ENCODE measurements around the gene FLAD1.
"Not testable (repeated sequence)": the region's sequence is repeated elsewhere in the genome, so short reads cannot be mapped to it uniquely, and the experiment has no call there.

The FLAD1 gene

DNA sequence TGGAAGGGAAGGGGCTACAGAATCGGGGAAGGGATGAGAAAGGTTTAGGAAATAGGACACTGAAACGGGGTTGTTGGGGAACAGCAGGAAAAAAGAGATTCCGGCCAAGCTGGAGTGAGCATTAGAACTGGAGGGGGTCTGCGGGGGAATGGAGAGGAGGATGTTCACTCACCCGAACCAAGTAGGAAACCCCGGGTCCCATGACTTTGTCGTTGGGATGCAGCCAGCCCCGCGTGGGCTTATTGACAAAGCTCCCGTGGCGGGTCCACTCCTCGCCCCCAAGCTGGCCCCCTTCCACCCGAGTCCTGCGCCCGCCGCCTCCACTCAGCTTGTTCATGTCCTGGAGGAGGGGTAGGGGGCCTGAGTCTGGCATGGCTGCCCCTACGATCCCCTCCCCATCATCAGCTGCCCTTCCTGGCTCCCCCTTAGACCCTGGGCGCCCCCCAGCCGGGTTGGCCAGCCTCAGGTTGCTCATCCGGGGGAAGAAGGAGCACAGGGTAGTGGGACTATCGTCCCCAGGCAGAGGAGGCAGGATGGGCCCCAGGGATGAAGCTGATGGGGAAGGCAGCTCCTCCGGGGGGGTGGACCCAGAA lies 13.2 kb upstream of the FLAD1 start:
- no peak for DNase-seq (ENCODE audit: low read depth)

DNA sequence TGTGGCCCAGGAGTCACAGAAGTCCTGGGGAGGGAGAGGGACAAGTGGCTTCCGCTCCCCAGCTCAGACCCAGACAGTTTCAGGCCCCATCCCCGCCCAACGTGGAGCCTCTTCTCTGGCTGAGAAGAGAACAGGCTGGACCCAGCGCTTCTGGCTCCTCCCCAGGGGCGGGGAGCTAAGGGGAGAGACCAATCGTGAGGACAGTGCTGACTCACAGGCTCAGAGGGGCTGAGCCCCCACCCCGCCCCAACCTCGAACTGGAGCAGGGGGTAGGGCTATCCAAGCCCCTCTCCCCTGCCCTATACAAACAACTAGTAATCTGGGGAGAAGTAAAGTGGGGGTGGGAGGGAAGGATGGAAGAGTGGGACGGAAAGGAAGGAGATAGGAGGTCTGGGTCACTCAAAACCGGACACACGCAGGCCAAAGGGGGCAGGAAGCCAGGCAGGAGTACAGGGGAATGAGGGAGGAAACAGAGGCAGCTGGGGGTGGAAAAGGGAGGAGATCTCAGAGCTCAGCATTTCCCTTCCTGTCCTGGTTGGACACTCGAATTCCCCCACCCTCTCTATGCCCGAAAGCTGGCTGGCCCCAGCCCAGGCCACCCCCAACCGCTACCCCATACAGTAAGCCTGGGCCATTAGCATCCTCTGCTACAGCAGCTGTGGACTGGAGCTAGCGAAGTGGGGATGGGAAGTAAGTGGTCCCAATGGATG lies 12.4 kb upstream of the FLAD1 start, which contains the start of gene SHC1:
SHC1 (minus strand) TSS at position 117 of the 710 bp plus-strand sequence. CDS start 221 bp downstream, outside the sequence.
- peak; percentile 49 for DNase-seq (ENCODE audit: low read depth)

DNA sequence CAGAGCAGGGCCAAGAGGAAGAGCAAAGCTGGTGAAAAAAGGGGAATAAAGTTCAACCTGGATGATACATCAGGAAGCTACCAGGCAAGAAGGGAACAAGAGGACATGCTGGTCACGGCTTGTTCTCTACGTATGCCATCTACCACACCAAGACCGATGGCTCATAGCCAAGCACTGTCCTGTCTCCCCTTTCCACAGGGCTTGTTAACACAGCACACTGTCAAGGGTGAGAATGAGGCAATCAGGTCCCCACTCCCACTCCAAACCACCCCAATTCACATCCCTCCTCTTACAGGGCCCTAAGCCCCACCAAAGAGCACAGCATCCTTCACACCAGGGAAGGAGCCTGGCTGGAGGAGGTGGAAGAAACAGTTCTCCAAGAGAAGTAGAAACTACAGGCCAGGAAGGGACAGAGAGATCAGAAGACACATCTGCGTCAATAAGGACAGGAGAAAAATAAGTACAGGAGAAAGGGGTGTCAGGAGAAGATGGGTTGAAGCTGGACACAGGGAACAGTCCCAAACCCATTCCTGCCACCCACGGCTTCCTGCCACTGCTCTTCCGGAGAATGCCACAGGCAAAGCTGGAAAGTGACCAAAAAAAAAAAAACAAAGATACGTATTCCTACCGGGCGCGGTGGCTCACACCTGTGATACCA lies 11.7 kb upstream of the FLAD1 start:
- DNase-seq (ENCODE audit: low read depth), result no peak

DNA sequence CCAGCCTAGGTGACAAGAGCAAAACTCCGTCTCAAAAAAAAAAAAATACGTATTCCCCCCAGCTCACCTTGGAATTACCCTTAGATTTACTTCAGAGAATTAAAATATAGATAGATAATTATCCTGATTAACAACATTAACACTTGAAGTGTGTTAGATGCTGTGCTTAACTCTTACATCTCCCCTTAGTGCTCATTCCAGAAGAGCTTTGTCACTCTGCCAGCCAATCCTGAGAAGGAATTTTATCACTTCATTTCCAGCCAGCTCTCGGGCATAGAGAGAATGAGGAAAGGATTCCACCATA lies 11.0 kb upstream of the FLAD1 start:
- no peak for DNase-seq (ENCODE audit: low read depth)

DNA sequence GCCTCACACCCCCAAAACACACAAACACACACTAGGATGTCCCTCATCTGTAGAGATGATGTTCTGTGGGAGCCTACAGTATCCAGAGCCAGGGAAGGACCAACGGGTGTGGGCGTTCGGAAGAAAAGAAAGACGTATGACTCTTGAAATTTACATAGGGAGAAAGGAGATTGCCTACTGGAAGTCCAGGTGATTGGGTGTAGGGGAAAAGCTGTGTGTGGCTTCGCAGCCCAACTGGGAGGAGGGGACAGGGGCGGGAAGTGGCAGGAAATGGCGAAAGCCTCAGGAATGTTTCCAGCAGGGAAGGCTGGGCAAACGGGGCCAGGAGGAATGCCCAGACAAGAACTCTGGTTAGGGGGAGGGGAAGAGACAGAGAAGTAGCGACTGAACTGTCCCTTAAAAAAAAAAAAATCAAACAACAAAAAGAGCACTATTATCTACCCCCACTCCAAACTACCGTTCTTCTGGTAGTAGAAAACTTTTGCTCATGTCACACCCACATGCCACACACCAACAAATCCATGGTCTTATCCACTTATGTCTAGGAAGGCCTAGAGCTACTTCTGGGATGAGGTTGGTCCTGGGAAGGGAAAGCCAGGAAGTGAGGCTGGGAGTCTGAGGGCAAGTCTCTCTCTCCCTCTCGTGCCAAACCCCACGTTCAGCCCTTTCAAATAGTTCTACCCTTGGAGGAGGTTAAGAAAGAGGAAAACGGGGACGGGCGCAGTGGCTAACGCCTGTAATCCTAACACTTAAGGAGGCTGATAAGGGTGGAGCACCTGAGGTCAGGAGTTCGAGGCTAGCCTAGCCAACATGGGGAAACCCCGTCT lies 10.4 kb upstream of the FLAD1 start:
- DNase-seq (ENCODE audit: low read depth), result no peak

DNA sequence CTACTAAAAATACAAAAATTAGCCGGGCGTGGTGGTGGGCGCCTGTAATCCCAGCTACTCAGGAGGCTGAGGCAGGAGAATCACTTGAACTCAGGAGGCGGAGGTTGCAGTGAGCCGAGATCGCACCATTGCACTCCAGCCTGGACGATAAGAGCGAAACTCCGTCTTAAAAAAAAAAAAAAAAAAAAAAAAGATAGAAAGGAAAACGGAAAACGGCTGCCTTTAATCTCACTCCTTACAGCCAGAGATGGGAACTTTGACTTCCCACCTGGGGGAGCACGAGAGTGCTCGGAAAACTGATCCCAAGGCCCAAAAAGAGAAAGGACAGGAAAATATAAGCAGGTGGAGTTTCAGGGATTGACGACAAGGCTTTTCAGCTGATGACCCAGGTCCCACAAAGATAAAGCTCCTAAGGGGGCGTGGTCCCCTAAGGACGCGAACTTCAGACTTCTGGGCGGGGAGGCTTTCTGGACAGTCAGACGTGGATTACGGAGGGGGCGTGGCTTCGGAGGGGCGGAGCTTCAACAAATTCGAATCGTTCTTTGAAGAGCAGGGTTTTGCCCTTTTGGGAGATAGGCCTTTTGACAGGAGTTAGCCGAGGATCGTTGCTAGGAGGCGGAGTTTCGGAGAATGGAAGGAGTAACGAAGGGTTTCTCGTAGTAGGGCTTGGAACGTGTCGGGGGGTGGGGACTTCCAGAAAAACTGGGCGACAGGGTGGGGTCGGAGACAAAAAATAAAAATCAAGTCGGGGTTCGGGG lies 9.6 kb upstream of the FLAD1 start:
- peak; percentile 90 for DNase-seq (ENCODE audit: low read depth)

DNA sequence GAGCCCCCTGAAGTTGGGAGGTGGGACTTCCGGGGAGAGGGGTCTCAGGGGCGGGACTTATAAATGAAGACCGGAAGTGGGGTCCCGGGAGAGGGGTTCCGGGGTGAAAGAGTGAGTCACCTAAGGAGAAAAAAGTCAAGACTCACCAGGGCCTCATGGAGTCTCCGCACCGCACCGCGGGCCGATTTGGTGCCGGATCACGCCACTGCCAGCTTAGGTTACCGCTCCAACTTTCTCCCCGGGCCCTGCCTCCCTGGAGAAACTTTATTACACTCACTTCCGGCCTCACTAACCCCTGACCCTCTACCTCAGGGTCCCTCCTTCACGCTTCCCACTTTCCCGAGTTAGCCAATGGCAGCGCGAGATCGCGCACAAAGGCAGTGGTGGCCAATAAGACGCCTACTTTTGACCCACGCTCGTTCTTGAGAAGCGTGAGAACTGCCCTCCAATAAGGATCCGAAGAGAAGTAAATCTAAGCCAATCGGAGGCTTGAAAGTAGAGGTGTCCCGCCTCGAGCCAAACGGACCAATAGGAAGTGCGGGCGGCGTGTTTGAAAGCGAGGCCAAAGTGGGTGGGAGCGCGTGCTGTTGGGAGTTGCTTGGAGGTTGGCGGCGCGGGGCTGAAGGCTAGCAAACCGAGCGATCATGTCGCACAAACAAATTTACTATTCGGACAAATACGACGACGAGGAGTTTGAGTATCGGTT lies 8.9 kb upstream of the FLAD1 start, which contains the start of gene CKS1B:
CKS1B (plus strand) TSS at position 580 of the 706 bp plus-strand sequence; CDS start at position 645, 65 bp downstream.
- DNase-seq (ENCODE audit: low read depth), result peak; percentile 91

DNA sequence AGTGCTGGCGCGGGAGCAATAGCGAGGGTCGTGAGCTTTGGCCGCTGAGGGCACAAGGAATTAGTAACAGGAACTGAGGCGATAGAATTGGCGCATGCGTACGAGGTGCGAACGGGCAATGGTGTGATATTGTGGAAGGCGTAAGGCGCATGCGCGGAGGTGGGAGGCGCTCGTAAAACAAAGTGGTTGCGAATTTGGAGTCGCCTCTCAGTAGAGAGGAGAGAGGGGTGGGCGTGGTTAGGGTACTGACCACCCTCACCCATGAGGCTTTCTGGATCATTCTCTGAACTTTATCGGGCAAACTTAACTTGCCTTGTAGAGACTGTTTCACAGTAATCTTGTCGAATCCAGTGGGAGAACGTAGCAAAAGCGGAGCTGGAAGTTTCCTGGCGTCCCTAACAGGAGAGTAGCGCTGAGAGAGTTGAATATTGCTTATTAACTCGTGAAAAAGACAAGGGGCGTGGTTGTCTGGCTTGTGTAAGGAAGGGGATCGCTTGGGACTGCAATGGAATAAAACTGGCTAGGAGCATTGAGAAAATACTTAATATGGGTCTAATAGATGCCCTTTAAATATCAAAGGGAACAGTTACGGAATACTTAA lies 8.2 kb upstream of the FLAD1 start:
- peak; percentile 87 for DNase-seq (ENCODE audit: low read depth)

DNA sequence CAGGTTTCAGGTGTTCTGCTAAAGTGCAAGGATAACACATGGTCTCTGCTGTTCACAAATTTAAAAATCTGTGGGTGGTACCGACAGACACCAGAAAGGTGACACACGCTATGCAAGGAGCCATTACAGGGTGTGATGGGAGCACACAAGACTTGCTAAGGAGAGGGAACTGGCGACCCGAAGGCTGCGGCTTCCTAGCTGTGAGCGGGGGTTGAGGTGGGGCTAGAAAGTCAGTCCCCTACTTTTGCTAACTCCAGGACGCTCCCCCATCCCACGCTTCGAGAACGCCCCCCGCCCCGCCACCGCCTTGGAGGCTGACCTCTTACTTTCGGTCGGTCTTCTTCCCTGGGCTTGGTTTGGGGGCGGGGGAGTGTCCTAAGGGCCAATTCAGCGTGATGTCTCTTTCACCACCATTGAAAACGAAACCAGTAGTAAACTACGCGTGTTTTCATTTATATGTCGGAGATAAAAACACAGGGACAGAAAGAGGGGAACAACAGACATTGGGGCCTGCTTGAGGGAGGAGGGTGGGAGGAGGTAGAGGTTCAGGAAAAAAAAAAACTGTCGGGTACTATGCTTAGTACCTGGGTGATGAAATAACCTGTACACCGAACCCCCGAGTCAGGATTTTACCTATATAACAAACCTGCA lies 7.6 kb upstream of the FLAD1 start:
- DNase-seq (ENCODE audit: low read depth), result peak; percentile 60

DNA sequence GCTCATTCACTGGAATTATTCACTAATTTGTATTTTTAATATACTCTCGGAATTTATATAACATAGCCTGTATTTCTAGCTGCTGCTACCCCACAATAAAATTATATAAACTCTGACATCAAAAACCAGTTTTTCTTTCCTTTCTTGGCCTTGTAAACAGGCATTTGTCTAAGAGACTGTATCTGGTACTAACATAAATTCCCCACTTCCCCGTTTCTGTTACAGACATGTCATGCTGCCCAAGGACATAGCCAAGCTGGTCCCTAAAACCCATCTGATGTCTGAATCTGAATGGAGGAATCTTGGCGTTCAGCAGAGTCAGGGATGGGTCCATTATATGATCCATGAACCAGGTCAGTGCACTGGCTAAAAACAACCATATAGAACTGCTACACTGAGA lies 5.4 kb upstream of the FLAD1 start:
- not testable (repeated sequence) for DNase-seq (ENCODE audit: low read depth)

DNA sequence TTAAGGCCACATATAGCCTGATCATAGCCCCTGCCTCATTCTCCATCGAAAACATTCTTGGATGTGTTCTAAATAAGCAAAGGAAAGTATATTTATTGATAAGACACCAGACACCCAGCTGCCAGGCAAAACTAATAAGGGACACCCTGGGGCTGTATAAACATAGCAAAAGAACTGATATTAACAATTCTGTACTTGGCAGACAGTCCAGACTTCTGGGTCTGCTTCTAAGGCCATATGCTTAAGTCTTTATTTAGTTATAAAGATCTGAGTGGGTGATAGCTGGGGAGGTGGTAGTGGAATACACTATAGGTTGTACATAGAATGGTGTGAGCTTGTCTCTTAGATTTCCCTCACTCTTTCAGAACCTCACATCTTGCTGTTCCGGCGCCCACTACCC lies 4.8 kb upstream of the FLAD1 start:
- DNase-seq (ENCODE audit: low read depth), result no peak

DNA sequence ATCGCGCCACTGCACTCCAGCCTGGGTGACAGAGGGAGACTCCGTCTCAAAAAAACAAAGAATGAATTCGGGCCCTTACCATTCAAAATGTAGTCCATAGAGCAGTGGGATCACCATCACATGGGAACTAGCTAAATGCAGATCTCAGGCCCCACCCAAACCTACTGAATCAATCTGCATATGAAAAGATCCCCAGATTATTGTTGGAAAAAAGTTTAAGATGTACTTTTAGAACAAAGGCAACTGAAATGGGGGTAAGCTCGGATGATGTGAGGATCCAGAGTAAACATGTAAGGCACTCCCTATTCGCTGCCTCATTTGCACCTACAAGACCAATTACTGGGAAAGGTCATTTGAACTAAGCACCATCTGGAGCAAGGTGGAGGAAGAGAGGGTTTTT lies 803 bp upstream of the FLAD1 start:
- DNase-seq (ENCODE audit: low read depth), result no peak

DNA sequence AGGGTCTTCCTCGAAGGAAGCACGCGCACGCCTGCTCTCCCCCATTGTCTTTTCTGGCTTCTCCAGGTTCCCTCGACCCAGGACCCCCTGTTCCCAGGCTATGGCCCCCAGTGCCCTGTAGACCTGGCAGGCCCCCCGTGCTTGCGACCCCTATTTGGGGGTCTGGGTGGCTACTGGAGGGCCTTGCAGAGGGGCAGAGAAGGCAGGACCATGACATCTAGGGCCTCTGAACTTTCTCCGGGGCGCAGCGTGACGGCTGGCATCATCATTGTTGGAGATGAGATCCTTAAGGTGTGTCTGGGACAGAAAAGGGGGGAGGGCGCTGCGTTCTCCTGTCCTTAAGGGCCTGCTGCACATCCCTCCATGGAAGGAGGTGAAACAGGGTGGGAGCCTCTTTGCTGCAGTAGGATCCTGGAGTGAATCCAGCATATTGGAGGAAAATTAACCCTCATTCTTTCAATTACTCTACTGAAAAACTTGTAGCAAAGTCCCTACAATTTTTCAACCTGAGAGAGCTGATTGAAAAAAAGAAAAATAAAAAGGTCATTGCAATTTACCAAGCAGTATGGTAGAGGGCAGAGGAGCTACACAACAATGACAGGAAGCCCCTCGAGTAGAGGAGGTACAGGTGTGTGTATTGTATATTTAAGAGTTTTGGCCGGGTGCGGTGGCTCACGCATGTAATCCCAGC lies 777 bp downstream of the FLAD1 start:
- no peak for DNase-seq (ENCODE audit: low read depth)

DNA sequence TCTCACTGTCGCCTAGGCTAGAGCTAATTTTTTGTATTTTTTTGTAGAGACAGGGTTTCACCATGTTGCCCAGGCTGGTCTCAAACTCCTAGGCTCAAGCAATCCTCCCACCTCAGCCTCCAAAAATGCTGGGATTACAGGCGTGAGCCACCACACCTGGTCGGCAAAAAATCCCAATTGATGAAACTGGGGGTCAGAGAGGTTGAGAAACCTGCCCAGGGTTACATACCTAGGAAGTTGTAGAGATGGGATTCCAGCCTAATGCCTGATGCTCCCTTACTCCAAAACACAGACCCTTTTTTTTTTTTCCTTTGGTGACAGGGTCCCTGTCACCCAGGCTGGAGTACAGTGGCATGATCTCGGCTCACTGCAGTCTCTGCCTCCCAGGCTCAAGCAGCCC lies 3.6 kb downstream of the FLAD1 start:
- DNase-seq (ENCODE audit: low read depth), result not testable (repeated sequence)

DNA sequence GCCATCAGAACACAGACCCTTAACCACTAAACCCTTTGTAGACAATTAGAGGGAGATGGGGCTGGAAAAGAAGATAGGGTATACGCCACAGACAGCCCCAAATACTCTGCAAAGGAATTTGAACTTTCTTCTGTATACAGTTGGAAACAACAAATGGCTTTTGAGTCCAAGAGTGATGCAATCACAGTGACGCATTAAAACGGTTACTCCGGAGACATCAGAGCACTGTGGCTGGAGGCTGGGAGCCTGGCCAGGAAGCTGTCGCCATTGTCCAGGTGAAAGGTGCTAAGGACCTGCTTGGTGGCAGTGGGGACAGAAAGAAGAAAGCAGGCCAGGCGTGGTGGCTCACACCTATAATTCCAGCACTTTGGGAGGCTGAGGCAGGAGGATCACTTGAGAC lies 4.2 kb downstream of the FLAD1 start:
- DNase-seq (ENCODE audit: low read depth), result no peak

DNA sequence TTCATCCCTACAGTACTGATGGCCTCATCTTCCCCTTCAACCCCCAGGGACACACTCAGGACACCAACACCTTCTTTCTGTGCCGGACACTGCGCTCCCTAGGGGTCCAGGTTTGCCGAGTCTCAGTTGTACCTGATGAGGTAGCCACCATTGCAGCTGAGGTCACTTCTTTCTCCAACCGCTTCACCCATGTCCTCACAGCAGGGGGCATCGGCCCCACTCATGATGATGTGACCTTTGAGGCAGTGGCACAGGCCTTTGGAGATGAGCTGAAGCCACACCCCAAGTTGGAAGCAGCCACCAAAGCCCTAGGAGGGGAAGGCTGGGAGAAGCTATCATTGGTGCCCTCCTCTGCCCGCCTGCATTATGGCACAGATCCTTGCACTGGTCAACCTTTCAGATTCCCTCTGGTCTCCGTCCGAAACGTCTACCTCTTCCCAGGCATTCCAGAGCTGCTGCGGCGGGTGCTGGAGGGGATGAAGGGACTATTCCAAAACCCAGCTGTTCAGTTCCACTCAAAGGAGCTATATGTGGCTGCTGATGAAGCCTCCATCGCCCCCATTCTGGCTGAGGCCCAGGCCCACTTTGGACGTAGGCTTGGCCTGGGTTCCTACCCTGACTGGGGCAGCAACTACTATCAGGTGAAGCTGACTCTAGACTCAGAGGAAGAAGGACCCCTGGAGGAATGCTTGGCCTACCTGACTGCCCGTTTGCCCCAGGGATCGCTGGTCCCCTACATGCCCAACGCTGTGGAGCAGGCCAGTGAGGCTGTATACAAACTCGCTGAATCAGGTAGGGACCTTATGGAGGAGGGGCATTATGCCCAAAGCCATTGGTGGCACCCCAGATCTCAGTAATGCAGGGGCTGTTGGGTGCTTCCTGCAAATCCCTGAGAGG lies 5.2 kb downstream of the FLAD1 start:
- no peak for DNase-seq (ENCODE audit: low read depth)

DNA sequence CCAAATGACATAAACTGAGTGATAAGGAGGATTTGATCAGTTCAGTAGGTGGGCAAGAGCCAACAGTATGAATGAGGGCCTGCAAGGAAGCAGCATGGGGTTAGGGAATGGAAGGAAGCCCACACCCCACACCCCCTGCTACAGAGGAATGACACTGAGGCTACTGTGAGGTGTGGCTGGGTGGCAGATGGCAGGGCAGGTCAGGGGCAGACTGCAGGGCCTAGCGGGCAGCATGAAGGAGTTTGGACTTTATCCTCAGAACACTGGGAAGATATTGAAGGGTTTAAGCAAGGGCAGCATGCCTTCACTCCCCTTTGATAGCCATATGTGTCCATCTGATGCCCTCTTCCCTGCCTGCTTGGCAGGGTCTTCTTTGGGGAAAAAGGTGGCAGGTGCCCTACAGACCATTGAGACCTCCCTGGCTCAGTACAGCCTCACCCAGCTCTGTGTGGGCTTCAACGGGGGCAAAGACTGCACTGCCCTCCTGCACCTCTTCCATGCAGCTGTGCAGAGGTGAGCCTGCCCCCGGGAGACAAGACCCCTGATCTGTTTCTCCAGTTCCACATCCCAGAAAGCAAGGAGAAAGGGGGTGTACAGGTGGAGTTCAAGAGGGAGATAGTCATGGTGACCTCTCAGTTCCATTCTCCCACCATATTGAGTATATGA lies 6.2 kb downstream of the FLAD1 start:
- DNase-seq (ENCODE audit: low read depth), result no peak

DNA sequence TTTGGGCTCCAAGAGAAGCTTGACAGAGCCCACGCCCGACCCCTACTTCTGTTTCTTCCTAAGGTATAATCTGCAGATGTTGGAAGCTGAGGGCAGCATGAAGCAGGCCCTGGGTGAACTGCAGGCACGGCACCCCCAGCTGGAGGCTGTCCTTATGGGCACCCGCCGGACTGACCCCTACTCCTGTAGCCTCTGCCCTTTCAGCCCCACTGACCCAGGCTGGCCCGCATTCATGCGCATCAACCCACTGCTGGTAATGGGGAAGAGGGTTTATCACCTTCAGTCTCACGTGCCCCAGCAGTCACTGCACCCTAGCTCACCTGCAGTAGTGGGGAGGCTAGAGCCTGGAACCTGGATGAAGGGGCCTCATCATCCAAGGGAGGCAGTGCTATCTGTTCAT lies 7.1 kb downstream of the FLAD1 start:
- no peak for DNase-seq (ENCODE audit: low read depth)

All from activated T-cell treated with anti-CD3 and anti-CD28 coated beads for 48 hours (primary cell).